Small intestine (tissue), 7 donors: ENCODE results near the gene BRD4. TPM values are rescaled to one million over a fixed set of nuclear protein-coding genes. Genes with fewer than 3 reads are reported as not detected.

Experiments
- DNase-seq, 2 donors: peaks; one replicate each; pipeline versions ENCODE4 v3.0.0 to v3.0.0-alpha.2; 2013
- FAIRE-seq: peaks from 2 replicates; lab custom pipeline; 2012; peaks lifted over from hg19 to GRCh38; lab: Jason Lieb, UNC
- H3K27ac ChIP-seq, 3 donors: one replicate each; pipeline ENCODE4 v1.5.1; 2013; ENCODE audit warnings: low read length in 2 of 3, mild to moderate bottlenecking in 2 of 3, control low read depth in 1 of 3, inconsistent platforms in 1 of 3, low read depth in 1 of 3, moderate library complexity in 1 of 3
- H3K27me3 ChIP-seq, 3 donors: one replicate each; pipeline ENCODE4 v1.6.1; 2013; ENCODE audit warnings: low read length in 3 of 3, inconsistent platforms in 1 of 3; ENCODE audit not compliant: control insufficient read depth in 3 of 3, insufficient read depth in 3 of 3
- H3K36me3 ChIP-seq, 3 donors: one replicate each; pipeline ENCODE4 v1.6.1; 2013; ENCODE audit warnings: low read length in 3 of 3, inconsistent platforms in 1 of 3, low read depth in 1 of 3, mild to moderate bottlenecking in 1 of 3, moderate library complexity in 1 of 3; ENCODE audit not compliant: control insufficient read depth in 3 of 3, insufficient read depth in 2 of 3
- H3K4me1 ChIP-seq, 3 donors: one replicate each; pipeline ENCODE4 v1.6.1; 2013; ENCODE audit warnings: low read length in 2 of 3, inconsistent platforms in 1 of 3, low read depth in 1 of 3, mild to moderate bottlenecking in 1 of 3, moderate library complexity in 1 of 3; ENCODE audit not compliant: control insufficient read depth in 3 of 3, insufficient read depth in 2 of 3
- H3K4me3 ChIP-seq, 3 donors: one replicate each; pipeline ENCODE4 v1.5.1; 2013; ENCODE audit warnings: low read length in 3 of 3, control low read depth in 1 of 3, inconsistent platforms in 1 of 3, low read depth in 1 of 3, mild to moderate bottlenecking in 1 of 3, moderate library complexity in 1 of 3
- H3K9me3 ChIP-seq, 2 donors: one replicate each; pipeline ENCODE4 v1.6.1; 2013; ENCODE audit warnings: low read depth in 1 of 2, low read length in 1 of 2; ENCODE audit not compliant: control insufficient read depth in 2 of 2, insufficient read depth in 1 of 2
- WGBS, 3 donors: extraction: QIAGEN DNeasy Blood & Tissue Kit; methylation state at CpG; one replicate each; pipeline ENCODE4 v1.1.7; 2013; 5-methylcytosine and 5-hydroxymethylcytosine counted together
- polyA plus RNA-seq, 4 donors: library from polyadenylated mRNA; stranded (reverse) in 3 of 4; unstranded in 1 of 4; fragments of 200-250 nt in 3 of 4; fragments of 120-200 nt in 1 of 4; gene quantifications; one replicate each; pipeline versions ENCODE4 v1.2.1 to v1.2.3, GENCODE V29; 2013
- donor health status: healthy with polysubstance abuse.
- donor health status: control.
- donor health status: control.
- donor health status: Bipolar disorder and iron deficiency.
- donor health status: healthy.

Gene BRD4
- polyA plus RNA-seq, 4 donors: 15.7 to 41.4 (median 24.7) TPM

GRCh38 chr19:15317392-15318071 lies 14.8 kb downstream of the BRD4 start:
- FAIRE-seq: no peak
- Histone ChIP-seq H3K27me3 (no peaks in the 10 kb centered on the region), H3K9me3 (no peaks in the 10 kb centered on the region), H3K27ac (no peak overlapping the region), H3K4me3 (no peak overlapping the region), H3K36me3 (peaks cover 0 to 9% (median 0%) of the 10 kb centered on the region in 3 donors), H3K4me1 (peaks cover 5 to 45% (median 10%) of the 10 kb centered on the region in 3 donors)
- DNase-seq: no peak
- WGBS, 3 donors: 54 to 77% (median 67%) methylated on average over 3 of the region's 3 CpGs

- Histone ChIP-seq H3K9me3 (no peaks in the 10 kb centered on the region), H3K4me1 (peaks cover 5 to 44% (median 10%) of the 10 kb centered on the region in 3 donors), H3K27ac (no peak overlapping the region), H3K4me3 (no peak overlapping the region), H3K27me3 (no peaks in the 10 kb centered on the region), H3K36me3 (peaks cover 0 to 10% (median 0%) of the 10 kb centered on the region in 3 donors)
- FAIRE-seq: no peak
- 56 to 89% (median 71%) methylated on average over 2 of the region's 2 CpGs for WGBS, 3 donors
- DNase-seq: no peak
Observed at GRCh38 chr19:15316498-15316897, 15.8 kb downstream of the BRD4 start.

GRCh38 chr19:15315101-15315500 lies 17.2 kb downstream of the BRD4 start:
- no peaks in the 10 kb centered on the region for H3K9me3 ChIP-seq
- no peak for FAIRE-seq
- H3K4me1 ChIP-seq: peaks cover 0 to 34% (median 10%) of the 10 kb centered on the region in 3 donors
- no peaks in the 10 kb centered on the region for H3K27me3 ChIP-seq
- H3K27ac ChIP-seq: no peak overlapping the region
- peaks cover 0 to 10% (median 0%) of the 10 kb centered on the region in 3 donors for H3K36me3 ChIP-seq
- no peak for DNase-seq
- WGBS, 3 donors: 58 to 78% (median 71%) methylated on average over 6 of the region's 6 CpGs
- no peak overlapping the region for H3K4me3 ChIP-seq

DNA sequence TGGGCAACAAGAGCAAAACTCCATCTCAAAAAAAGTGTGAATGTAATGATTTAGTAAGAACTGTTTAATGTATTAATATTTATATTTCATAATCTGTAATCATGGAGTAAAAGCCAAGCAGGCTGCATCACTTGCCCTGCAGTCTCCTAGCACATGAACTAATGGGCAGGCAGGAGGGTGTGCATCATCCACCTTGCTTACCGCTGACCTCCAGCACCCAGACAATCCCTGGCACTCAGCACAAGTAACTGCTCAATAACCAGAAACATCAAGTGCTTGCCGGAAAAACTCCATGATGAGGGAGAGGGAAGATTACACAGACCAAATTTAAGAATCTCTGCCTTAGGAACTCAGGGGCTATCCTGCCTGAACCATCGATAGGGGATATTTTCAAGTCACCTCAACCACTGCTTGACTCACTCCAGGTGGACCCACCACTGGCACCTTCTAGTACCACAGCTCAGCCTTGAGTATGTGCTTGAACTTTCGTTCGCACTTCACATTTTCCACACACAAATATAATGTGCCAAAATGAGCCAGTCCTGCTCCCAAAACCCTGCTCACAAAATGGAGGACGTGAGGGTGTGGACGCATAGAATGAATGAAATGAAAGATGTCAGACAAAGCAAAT lies 18.6 kb downstream of the BRD4 start:
- H3K27me3 ChIP-seq: no peaks in the 10 kb centered on the region
- FAIRE-seq: no peak

GRCh38 chr19:15307169-15307568 lies 25.2 kb downstream of the BRD4 start:
- WGBS, 3 donors: 86 to 98% (median 93%) methylated on average over 2 of the region's 2 CpGs
- FAIRE-seq (no peak), DNase-seq (no peak)
- Histone ChIP-seq H3K36me3 (peaks cover 0 to 2% (median 0%) of the 10 kb centered on the region in 3 donors), H3K27ac (no peak overlapping the region), H3K9me3 (peaks cover 0 to 8% of the 10 kb centered on the region in 2 donors), H3K4me3 (no peak overlapping the region), H3K27me3 (no peaks in the 10 kb centered on the region), H3K4me1 (peaks cover 0 to 9% (median 0%) of the 10 kb centered on the region in 3 donors)

More for the DNA sequence above, 18.6 kb downstream of the BRD4 start:
- 77 to 81% (median 79%) methylated on average over 7 of the region's 7 CpGs for WGBS, 3 donors
- Histone ChIP-seq H3K4me1 (peaks cover 0 to 26% (median 10%) of the 10 kb centered on the region in 3 donors), H3K9me3 (no peaks in the 10 kb centered on the region), H3K4me3 (no peak overlapping the region), H3K27ac (no peak overlapping the region), H3K36me3 (peaks cover 0 to 10% (median 0%) of the 10 kb centered on the region in 3 donors)
- DNase-seq: no peak

DNA sequence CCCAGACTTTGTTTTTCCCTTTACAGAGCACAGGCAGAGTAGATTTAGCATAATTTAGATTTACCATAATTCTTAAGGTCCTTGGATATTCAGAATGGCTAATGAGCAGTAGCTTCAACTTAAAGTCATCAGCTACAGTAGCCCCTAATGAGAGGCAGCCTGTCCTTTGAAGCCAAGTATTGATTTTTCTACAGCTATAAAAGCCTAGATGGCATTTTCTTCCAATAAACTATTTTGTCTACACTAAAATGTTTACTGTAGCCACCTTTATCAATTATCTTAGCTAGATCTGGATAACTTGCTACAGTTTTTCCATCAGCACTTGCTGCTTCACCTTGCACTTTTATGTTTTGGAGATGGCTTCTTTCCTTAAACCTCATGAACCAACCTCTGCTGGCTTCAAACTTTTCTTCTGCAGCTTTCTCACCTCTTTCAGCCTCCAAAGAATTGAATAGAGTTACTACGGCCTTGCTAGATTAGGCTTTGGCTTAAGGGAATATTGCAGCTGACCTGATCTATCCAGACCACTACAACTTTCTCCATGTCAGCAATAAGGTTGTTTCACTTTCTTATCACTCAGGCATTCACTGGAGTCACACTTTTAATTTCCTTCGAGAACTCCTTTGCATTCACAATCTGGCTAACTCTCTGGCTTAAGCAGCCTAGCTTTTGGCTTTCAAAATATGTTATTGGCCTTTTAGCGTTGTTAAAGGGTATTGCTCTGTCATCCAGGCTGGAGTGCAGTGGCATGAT lies 26.6 kb downstream of the BRD4 start:
- Histone ChIP-seq H3K4me1 (peaks cover 0 to 7% (median 0%) of the 10 kb centered on the region in 3 donors), H3K4me3 (no peak overlapping the region), H3K27ac (no peak overlapping the region), H3K9me3 (peaks cover 0 to 8% of the 10 kb centered on the region in 2 donors), H3K27me3 (no peaks in the 10 kb centered on the region), H3K36me3 (peaks cover 0 to 2% (median 0%) of the 10 kb centered on the region in 3 donors)
- 84 to 86% (median 86%) methylated on average over 3 of the region's 3 CpGs for WGBS, 3 donors
- DNase-seq (no peak), FAIRE-seq (no peak)

DNA sequence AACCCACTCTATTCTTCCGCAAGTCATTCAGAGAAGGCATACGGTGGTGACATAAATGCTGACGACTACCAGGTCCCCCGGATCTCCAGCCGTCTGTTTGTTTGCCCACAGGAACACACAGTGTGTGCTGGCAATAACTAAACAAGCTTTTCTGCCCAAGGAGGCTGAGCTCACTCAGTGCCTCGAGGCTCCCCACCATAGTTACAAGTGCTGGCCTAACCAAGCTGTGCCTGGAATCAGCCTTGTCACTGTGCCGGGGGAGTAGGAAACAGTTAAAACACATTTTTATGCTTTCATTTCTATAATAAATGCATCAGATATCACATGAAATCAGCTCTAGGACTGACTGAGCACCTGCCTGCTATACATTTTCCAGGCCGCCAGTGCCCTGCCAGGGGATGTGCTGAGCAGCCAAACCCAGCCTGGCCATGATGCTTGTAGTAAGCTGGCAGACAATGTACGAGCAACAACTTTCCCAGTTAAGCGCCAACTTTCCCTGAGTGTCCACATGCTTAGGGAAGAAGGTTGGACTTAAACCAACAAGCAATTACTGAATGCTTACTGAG lies 28.1 kb downstream of the BRD4 start:
- no peak for DNase-seq
- Histone ChIP-seq H3K4me1 (peaks cover 0 to 10% (median 0%) of the 10 kb centered on the region in 3 donors), H3K4me3 (no peak overlapping the region), H3K27me3 (no peaks in the 10 kb centered on the region), H3K9me3 (peaks cover 0 to 8% of the 10 kb centered on the region in 2 donors), H3K36me3 (peaks cover 0 to 4% (median 0%) of the 10 kb centered on the region in 3 donors), H3K27ac (no peak overlapping the region)
- no peak for FAIRE-seq
- 59 to 76% (median 72%) methylated on average over 10 of the region's 10 CpGs for WGBS, 3 donors
